Measurements from ENCODE around the gene SYNE2. TPM values are rescaled to one million over a fixed set of nuclear protein-coding genes. Genes with fewer than 3 reads are reported as not detected.

Gene SYNE2
- total RNA-seq, 1 donor = 25.8 TPM

- no peak overlapping the region for H3K4me3 ChIP-seq (ENCODE audit: low read depth, low read length)
- TF ChIP-seq CTCF (IDR thresholded peaks at IDR 0.05; ENCODE audit: insufficient read depth, low read length) = no peak
- DNase-seq (ENCODE audit: low read depth) = no peak
Measured at GRCh38 chr14:64081174-64081746, 228.5 kb downstream of the SYNE2 start.

- DNase-seq (ENCODE audit: low read depth) = no peak
- TF ChIP-seq CTCF (IDR thresholded peaks at IDR 0.05; ENCODE audit: insufficient read depth, low read length) = no peak
- no peak overlapping the region for H3K4me3 ChIP-seq (ENCODE audit: low read depth, low read length)
Measured at GRCh38 chr14:64082837-64083236, 230.0 kb downstream of the SYNE2 start.

DNA sequence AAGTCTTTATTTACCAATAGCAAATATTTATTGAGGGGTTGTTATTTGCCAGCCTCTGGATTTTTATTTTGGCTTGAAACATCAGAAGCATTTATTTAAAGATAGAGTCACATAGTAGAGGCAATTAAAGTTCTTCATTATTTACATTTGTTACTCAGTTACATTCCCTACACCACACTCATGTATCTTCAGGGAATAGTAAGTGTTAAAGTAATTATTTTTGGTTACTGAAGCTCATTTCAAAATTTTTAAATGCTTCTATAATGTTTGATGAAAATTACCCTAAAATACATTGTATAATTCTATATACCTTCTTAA, 235.8 kb downstream of the SYNE2 start:
- no peak overlapping the region for H3K4me3 ChIP-seq (ENCODE audit: low read depth, low read length)
- TF ChIP-seq CTCF (IDR thresholded peaks at IDR 0.05; ENCODE audit: insufficient read depth, low read length) = no peak
- no peak for DNase-seq (ENCODE audit: low read depth)

GRCh38 chr14:64089920-64090319, 237.1 kb downstream of the SYNE2 start:
- DNase-seq (ENCODE audit: low read depth) = no peak
- no peak for TF ChIP-seq CTCF (IDR thresholded peaks at IDR 0.05; ENCODE audit: insufficient read depth, low read length)
- no peak overlapping the region for H3K4me3 ChIP-seq (ENCODE audit: low read depth, low read length)

GRCh38 chr14:64091217-64091616, 238.4 kb downstream of the SYNE2 start:
- DNase-seq (ENCODE audit: low read depth) = no peak
- no peak overlapping the region for H3K4me3 ChIP-seq (ENCODE audit: low read depth, low read length)
- no peak for TF ChIP-seq CTCF (IDR thresholded peaks at IDR 0.05; ENCODE audit: insufficient read depth, low read length)

DNA sequence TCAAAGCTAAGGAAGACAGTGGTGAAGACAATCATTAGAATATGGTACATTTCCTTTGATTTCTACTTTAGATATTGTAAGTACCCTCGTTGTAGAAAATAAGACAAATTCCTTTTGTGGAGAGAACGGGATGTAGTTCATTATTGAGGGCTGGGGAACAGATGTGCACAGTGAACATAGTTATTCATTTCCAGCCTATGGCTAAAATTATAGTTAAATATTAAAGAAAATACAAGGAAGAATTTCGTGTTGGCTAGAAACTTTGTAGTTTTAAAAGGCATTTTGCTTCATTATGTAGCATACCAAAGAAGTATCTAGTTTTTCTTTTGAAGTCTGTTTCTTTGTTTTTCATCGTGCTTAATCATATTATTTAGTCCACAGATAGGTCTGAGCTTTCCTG, 239.5 kb downstream of the SYNE2 start:
- no peak overlapping the region for H3K4me3 ChIP-seq (ENCODE audit: low read depth, low read length)
- DNase-seq (ENCODE audit: low read depth) = no peak
- TF ChIP-seq CTCF (IDR thresholded peaks at IDR 0.05; ENCODE audit: insufficient read depth, low read length) = no peak

DNA sequence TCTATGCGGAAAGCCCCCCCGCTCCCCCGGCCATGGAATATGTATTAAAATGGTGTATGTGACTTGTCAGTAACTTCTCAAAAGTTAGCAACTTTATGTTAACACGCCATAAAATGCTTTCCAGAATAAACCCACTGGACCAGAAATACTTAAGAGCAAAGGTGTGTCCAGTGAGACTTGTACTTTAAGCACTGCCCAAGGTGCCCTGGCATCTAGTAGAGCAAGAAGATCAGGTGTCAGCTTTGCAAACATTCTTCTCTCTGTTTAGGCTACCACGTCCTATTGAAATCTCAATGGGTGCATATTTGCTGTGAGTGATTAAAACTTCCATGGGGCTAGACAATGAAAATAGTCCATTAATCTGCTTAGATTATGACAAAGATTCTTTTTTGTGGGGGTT, 240.1 kb downstream of the SYNE2 start:
- DNase-seq (ENCODE audit: low read depth) = no peak
- no peak overlapping the region for H3K4me3 ChIP-seq (ENCODE audit: low read depth, low read length)
- TF ChIP-seq CTCF (IDR thresholded peaks at IDR 0.05; ENCODE audit: insufficient read depth, low read length) = no peak
